DMS114 treated with DMSO at 0.1 percent for 48 hours (cell line): ENCODE data around the gene SPAG4.
A peak's percentile ranks its signal among the peaks of the same experiment; 100 is the strongest.

Experiments
- DNase-seq: peaks from one replicate; lab custom pipeline; 2025; ENCODE audit not compliant: unreplicated experiment; lab: John Stamatoyannopoulos, UW

Gene SPAG4

GRCh38 chr20:35598899-35599775 lies 16.5 kb upstream of the SPAG4 start:
- no peak for DNase-seq

DNA sequence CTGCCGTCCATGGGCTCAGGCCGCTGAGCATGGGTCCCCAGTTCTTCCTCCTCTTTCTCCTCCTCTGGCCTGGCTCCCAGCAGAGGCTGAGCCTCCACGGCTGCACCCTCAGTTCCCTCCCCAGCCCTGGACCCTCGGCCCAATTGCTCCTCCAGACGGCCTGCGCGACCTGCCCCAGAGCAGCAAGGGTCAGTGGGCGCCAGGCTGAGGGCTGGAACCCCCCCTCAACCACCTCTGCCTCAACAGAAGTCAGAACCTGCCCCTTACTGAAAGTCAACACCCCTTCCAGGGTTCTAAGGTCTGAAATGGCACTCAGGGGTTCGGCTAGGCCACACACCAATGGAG lies 15.9 kb upstream of the SPAG4 start:
- no peak for DNase-seq

- DNase-seq = no peak
Measured at GRCh38 chr20:35600176-35600992, 15.2 kb upstream of the SPAG4 start.

DNA sequence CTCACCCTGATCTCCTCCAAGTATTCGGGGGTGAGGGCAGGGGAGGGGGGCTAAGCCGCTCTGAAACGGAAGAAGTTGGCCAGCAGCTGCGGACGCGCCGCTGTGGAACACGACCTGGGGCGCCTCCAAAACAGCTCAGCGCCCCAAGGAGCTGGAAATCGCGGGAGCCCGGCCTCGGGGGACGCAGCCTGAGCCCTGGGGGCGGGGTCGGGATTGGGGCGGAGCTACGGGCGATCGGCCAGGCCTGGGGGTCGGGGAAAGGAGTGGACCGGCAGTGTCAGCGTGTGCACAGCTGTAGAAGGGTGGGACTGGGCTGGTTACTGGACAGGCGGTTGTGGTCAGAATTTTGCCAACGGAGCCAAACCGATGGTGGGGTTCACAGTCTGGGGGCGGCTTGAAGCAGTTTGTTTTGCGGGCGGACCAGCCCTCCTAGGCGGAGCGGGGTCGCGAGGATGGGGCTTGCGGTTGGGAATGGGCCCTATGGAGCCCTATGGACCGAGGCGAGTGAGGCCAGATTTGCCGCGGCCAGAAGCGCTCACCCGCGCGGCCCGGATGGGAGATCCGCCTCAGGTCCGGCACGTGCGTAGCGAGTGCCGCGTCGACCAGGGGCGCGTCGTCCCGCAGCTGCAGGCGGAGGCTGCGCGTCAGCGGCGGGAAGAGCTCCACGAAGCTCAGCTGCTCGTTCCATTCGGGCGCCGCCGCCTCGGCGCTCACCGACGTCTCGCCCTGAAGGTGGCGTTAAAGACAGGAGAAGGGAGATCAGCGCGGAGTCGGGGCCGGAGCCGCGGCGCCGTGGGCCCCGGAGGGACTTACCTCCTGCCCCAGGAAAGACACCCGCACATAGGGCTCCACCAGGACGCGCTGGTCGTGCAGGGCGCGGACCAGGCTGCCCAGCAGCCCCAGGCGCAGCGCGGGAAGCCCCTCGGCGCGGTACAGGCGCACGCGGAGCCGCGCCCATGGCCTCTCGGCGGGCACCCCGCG lies 14.3 kb upstream of the SPAG4 start:
- DNase-seq = no peak

DNA sequence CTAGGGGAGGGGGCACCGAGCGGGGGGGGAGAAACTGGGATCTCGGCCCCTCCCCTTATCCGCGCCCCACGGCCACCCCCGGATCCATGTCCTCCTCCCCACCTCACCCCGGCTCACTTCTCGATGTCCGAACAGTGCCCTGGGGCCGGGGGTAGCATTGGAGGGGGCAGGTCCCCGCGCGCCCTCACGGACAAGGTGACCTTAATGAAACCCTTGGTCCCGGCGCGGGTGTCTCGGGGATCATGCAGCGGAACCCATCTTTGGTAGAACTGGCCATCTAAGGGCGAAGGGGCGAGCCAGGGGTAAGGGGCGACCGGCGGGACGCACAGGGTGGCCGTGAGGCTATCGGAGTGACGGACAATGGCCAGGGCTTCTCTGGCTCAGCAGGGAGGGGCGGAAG lies 13.6 kb upstream of the SPAG4 start:
- DNase-seq = no peak

DNA sequence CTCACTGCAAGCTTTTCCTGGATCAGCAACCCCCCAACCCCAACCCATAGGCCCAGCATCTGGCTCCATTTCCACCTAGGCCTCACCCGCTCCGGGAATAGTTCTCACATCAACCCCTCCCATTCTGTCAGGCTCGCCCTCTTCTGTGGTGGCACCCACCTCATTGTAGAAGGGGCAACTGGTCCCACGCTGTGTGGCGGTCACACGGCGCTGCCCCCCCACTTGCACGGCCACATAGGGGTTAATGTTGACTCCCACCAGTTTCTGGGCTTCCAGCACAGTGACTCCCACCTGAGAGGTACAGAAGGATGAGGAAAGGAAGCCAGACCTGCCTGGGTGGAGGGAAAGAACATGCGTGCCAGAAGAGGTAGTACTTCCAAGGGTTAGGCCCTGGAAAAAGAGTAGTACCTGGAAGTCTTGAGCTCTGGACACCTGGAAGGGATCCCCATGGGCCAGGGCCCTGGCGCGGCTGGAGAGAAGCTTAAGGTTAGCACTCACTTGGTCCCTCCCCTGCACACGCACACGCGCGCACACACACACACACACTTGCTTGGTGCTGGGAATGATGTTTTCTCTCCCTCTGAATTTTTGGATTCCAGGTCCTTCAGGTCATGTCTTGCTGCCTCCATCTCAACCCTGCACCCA lies 12.7 kb upstream of the SPAG4 start:
- no peak for DNase-seq

DNA sequence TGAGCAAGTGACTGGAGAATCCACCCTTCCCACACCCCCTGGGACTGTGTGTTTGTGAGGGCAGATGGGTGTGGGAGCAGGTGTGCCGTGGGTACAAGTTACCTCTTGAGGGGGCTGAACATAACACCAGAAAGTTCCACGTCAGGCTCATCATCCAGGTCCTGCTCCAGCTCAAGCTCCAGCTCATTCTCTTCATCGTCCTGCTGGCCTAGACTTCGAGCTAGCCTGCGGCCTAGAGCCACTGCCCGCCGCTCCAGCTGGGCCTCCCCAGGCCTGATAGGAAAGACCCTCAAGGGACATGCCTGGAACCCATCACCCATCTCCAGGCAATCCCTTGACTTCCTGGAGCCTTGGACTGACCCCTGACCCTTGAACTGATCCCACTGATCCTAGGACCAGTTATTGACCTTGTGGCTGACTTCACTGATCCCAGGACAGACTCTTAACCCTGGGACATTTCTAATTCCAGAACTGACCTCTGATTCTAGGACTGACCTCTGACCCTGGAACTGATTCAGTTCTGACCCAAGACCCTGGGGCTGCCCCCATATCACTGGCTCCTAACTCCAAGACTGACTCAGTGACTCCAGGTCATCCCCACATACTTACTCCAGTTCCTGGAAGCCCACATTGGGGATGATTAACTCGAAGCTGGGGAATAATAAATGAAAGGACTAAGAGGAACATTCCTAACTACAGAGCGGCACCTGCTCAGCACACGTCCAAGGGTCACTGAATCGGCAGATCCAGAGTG lies 11.8 kb upstream of the SPAG4 start:
- DNase-seq = no peak

DNA sequence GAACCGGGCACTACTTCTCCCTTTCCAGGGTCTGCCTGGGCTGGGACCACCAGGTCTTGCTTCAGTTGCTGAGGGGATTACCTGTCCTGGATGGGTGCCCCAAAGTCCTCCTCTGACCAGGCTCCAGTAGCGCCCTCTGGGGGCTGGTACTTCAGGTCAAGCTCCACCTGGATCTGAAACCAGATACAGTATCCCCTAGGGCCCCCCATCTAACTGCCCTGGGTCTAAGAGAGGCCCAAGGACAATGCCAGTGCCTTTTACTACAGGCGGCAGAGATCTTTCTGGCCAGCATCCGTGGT lies 11.2 kb upstream of the SPAG4 start:
- no peak for DNase-seq

GRCh38 chr20:35606127-35606526 lies 9.5 kb upstream of the SPAG4 start:
- no peak for DNase-seq

- no peak for DNase-seq
Measured at GRCh38 chr20:35607003-35607735, 8.5 kb upstream of the SPAG4 start.

DNA sequence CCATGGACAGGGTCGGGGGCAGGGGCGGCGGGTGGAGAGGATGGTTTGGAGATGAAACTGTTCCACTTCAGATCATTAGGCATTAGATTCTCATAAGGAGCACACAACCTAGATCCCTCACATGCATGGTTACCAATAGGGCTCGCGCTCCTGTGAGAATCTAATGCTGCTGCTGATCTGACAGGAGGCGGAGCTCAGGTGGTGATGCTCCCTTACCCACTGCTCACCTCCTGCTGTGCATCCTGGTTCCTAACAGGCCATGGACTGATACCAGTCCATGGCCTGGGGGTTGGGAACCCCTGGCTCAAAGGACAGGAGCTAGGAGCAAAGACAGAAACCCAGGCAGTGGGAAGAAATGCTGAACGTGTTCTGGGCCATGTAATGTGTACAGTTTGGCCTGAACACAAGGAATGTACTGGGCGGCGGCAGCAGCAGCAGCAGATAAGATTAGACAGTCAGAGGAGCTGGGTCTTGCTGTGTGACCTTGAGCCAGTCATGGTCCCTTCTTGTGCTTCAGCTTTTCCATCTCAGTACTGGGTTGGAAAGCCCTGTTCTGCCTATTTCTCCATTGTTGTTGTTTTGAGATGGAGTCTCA lies 4.7 kb upstream of the SPAG4 start:
- DNase-seq = no peak

DNA sequence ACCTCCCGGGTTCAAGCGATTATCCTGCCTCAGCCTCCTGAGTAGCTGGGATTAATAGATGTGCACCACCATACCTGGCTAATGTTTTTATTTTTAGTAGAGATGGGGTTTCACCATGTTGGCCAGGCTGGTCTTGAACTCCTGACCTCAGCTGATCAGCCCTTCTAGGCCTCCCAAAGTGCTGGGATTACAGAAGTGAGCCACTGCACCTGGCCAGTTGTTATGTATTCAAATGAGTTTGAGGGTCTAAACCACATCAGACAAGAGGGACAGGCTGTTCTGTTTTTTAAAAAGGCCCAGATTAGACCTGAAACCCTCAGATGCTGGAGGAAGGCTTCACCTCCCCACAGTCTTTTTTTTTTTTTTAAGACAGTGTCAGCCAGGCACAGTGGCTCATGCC lies 4.1 kb upstream of the SPAG4 start:
- DNase-seq = no peak

- peak; percentile 62 for DNase-seq
Measured at GRCh38 chr20:35616465-35617396, 1.1 kb downstream of the SPAG4 start.

- DNase-seq = peak; percentile 18
Measured at GRCh38 chr20:35617397-35618262, 2.0 kb downstream of the SPAG4 start.

DNA sequence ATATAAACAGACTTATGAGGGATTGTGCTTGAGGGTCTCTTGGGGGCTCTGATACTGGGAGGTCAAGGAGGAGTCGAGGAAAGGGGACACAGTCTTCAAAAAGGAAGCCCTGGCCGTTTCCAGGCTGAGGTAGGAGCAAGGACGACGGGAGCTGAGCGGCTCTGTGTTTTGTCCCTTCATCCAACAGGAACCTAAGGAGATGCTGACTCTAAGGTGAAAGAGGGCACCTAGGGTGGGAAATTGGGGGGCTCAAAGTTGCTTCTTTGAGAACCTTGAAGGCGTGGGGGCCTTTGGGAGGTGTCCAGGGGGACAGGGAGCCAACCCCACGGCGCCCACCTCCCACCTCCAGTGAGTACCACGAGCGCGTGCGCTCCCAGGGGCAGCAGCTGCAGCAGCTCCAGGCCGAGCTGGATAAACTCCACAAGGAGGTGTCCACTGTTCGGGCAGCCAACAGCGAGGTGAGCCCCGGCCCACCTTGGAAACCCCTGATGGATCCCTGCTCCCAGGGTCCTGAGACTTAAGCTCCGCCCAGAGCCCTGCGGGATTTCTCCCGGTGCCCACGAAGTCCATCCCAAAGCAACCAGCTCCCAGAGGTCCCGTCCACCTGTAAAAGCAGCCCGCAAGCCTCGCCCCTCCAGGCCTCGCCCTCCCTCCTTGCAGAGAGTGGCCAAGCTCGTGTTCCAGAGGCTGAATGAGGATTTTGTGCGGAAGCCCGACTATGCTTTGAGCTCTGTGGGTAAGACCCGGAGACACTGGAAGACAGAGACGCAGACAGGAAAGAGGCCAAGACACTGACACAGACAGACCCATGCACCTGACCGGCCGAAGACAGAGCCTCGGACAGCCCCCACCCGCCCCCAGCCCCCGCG lies 2.9 kb downstream of the SPAG4 start:
- no peak for DNase-seq
